HG03571 (cell line): ENCODE measurements around the gene FGGY.

Source experiments
- ATAC-seq: cut with Tn5 transposase; IDR thresholded peaks from one replicate; pipeline ENCODE4 v1.9.1; 2021; ENCODE audit not compliant: unreplicated experiment

Gene FGGY

GRCh38 chr1:59788825-59789224 is 491.9 kb downstream of the FGGY start:
- ATAC-seq = no peak

- ATAC-seq = no peak
Measured at GRCh38 chr1:59798600-59798999, 501.7 kb downstream of the FGGY start.

- ATAC-seq = no peak
Measured at GRCh38 chr1:59803458-59804038, 506.7 kb downstream of the FGGY start.

- no peak for ATAC-seq
Measured at GRCh38 chr1:59804301-59804700, 507.4 kb downstream of the FGGY start.

GRCh38 chr1:59805554-59805953 is 508.7 kb downstream of the FGGY start:
- no peak for ATAC-seq
